ENCODE results near the gene THOP1. TPM values are rescaled to one million over a fixed set of nuclear protein-coding genes. Genes with fewer than 3 reads are reported as not detected.

Gene THOP1
- total RNA-seq, 1 donor from 2014 or later = 173 TPM

- H3K9me3 Mint-ChIP-seq = peaks cover 9% of the 10 kb centered on the region
- H3K36me3 Mint-ChIP-seq (ENCODE audit: low read depth) = peaks cover 39% of the 10 kb centered on the region
- no peaks in the 10 kb centered on the region for H3K4me1 Mint-ChIP-seq
- no peak for DNase-seq (ENCODE audit: low read depth, low spot score)
- TF ChIP-seq CTCF (conservative IDR thresholded peaks at IDR 0.05) = no peak
- no peak overlapping the region for H3K27ac Mint-ChIP-seq (ENCODE audit: unreplicated experiment)
- H3K27me3 Mint-ChIP-seq (ENCODE audit: low read depth) = no peaks in the 10 kb centered on the region
- H3K4me3 Mint-ChIP-seq = no peak overlapping the region
Measured at GRCh38 chr19:2827022-2827421, 41.7 kb downstream of the THOP1 start.

GRCh38 chr19:2827840-2828489, 42.7 kb downstream of the THOP1 start:
- Mint-ChIP-seq H3K9me3 (peaks cover 12% of the 10 kb centered on the region), H3K27ac (ENCODE audit: unreplicated experiment) (no peak overlapping the region), H3K27me3 (ENCODE audit: low read depth) (no peaks in the 10 kb centered on the region), H3K36me3 (ENCODE audit: low read depth) (peaks cover 48% of the 10 kb centered on the region), H3K4me1 (no peaks in the 10 kb centered on the region), H3K4me3 (no peak overlapping the region)
- no peak for DNase-seq (ENCODE audit: low read depth, low spot score)
- no peak for TF ChIP-seq CTCF (conservative IDR thresholded peaks at IDR 0.05)

- TF ChIP-seq CTCF (conservative IDR thresholded peaks at IDR 0.05) = no peak
- H3K36me3 Mint-ChIP-seq (ENCODE audit: low read depth) = peaks cover 65% of the 10 kb centered on the region
- DNase-seq (ENCODE audit: low read depth, low spot score) = no peak
- H3K27me3 Mint-ChIP-seq (ENCODE audit: low read depth) = no peaks in the 10 kb centered on the region
- peak overlapping the region; percentile 61 for H3K4me3 Mint-ChIP-seq
- H3K4me1 Mint-ChIP-seq = no peaks in the 10 kb centered on the region
- H3K27ac Mint-ChIP-seq (ENCODE audit: unreplicated experiment) = no peak overlapping the region
- H3K9me3 Mint-ChIP-seq = peaks cover 29% of the 10 kb centered on the region
Measured at GRCh38 chr19:2834294-2834871, 49.1 kb downstream of the THOP1 start.

- H3K27ac Mint-ChIP-seq (ENCODE audit: unreplicated experiment) = no peak overlapping the region
- no peak for DNase-seq (ENCODE audit: low read depth, low spot score)
- peaks cover 26% of the 10 kb centered on the region for H3K9me3 Mint-ChIP-seq
- no peak for TF ChIP-seq CTCF (conservative IDR thresholded peaks at IDR 0.05)
- peaks cover 5% of the 10 kb centered on the region for H3K4me1 Mint-ChIP-seq
- H3K36me3 Mint-ChIP-seq (ENCODE audit: low read depth) = peaks cover 54% of the 10 kb centered on the region
- H3K4me3 Mint-ChIP-seq = no peak overlapping the region
- H3K27me3 Mint-ChIP-seq (ENCODE audit: low read depth) = no peaks in the 10 kb centered on the region
Measured at GRCh38 chr19:2837430-2837829, 52.1 kb downstream of the THOP1 start.

- Mint-ChIP-seq H3K36me3 (ENCODE audit: low read depth) (peaks cover 34% of the 10 kb centered on the region), H3K27me3 (ENCODE audit: low read depth) (no peaks in the 10 kb centered on the region), H3K4me3 (peak within 1 kb of the TSS; percentile 99), H3K4me1 (peaks cover 12% of the 10 kb centered on the region), H3K27ac (ENCODE audit: unreplicated experiment) (peak within 1 kb of the TSS; percentile 27), H3K9me3 (peaks cover 9% of the 10 kb centered on the region)
- TF ChIP-seq CTCF (conservative IDR thresholded peaks at IDR 0.05) = peak; percentile 59
- peak; percentile 95 for DNase-seq (ENCODE audit: low read depth, low spot score)
Measured at GRCh38 chr19:2840794-2841791, 55.8 kb downstream of the THOP1 start, which contains the start of gene ZNF555. Gene ZNF555 (plus strand): TSS chr19:2841475. CDS start chr19:2841573, 98 bp downstream.
